Panc1 (cell line): Measurements from ENCODE around the gene CHST13. TPM values are rescaled to one million over a fixed set of nuclear protein-coding genes. Genes with fewer than 3 reads are reported as not detected.

Source experiments
- ATAC-seq: fragments of 200-7000 bp; cut with Tn5 transposase; 2 replicates; pipeline ENCODE4 v1.9.1; 2020; ENCODE audit warnings: mild to moderate bottlenecking, moderate library complexity
- BruUV-seq: library from RNA; stranded (reverse); fragments of 400-500 nt; replicated peaks from 2 replicates; lab custom pipeline; 2021; lab: Mats Ljungman, UMichigan
- CTCF ChIA-PET: fragments of 300-600 bp; sonication (Branson Sonifier 250); formaldehyde crosslinking; loops from one replicate; lab custom pipeline; 2022; ENCODE audit warnings: antibody characterized with exemption; lab: Charles Lee
- POLR2A ChIA-PET: fragments of 300-600 bp; sonication (Branson Sonifier 250); formaldehyde crosslinking; loops from one replicate; lab custom pipeline; 2022; ENCODE audit warnings: antibody characterized with exemption; lab: Charles Lee
- DNase-seq: peaks from one replicate; pipeline ENCODE4 v3.0.0-alpha.2; 2010; ENCODE audit warnings: low read depth, low spot score
- H3K27ac ChIP-seq: 2 replicates; pipeline ENCODE4 v1.5.1; 2011; ENCODE audit warnings: mild to moderate bottlenecking, low read length, inconsistent platforms
- H3K27me3 ChIP-seq: fragments of 200-500 bp; sonication (Bioruptor generic); 2 replicates; pipeline ENCODE4 v1.6.0; 2014; ENCODE audit warnings: low read length, inconsistent platforms; ENCODE audit not compliant: control insufficient read depth, insufficient read depth
- H3K36me3 ChIP-seq: fragments of 200-500 bp; sonication (Bioruptor generic); 2 replicates; pipeline ENCODE4 v1.5.1; 2014; ENCODE audit warnings: inconsistent platforms, mild to moderate bottlenecking, low read length, moderate library complexity; ENCODE audit not compliant: control insufficient read depth, insufficient read depth
- H3K4me1 ChIP-seq: 2 replicates; pipeline ENCODE4 v1.5.1; 2011; ENCODE audit warnings: inconsistent platforms, mild to moderate bottlenecking, low read length, moderate library complexity; ENCODE audit not compliant: control insufficient read depth, insufficient read depth
- H3K4me3 ChIP-seq, 2 experiments: 2 replicates each; pipeline ENCODE4 v1.5.1; 2011 to 2012; ENCODE audit warnings: low read depth in 2 of 2, low read length in 2 of 2, mild to moderate bottlenecking in 2 of 2, inconsistent platforms in 1 of 2, moderate library complexity in 1 of 2
- H3K9me3 ChIP-seq: fragments of 200-500 bp; sonication (Bioruptor generic); 2 replicates; pipeline ENCODE4 v1.5.1; 2014; ENCODE audit warnings: low read depth, mild to moderate bottlenecking, inconsistent platforms, low read length, moderate library complexity; ENCODE audit not compliant: control insufficient read depth, insufficient read depth
- POLR2AphosphoS5 ChIP-seq: IDR thresholded peaks from 2 replicates; pipeline ENCODE4 v1.6.1; 2012; ENCODE audit warnings: mild to moderate bottlenecking, low read depth, low read length, moderate library complexity
- SIN3A ChIP-seq: IDR thresholded peaks from 2 replicates; pipeline ENCODE4 v1.6.1; 2012; ENCODE audit warnings: low read depth, mild to moderate bottlenecking, low read length, moderate library complexity, borderline replicate concordance; ENCODE audit not compliant: insufficient read depth
- TCF7L2 ChIP-seq: IDR thresholded peaks from 2 replicates; pipeline ENCODE4 v1.6.1; 2011; ENCODE audit warnings: mild to moderate bottlenecking, low read depth, low read length, inconsistent platforms
- in situ Hi-C: cut with HindIII; loops from 2 replicates; pipeline ENCODE4 v1.10.0; 2016; ENCODE audit warnings: low sequenced_read_pairs, low pct_unique_long_range_greater_than_20kb
- intact Hi-C: fragments of 100-400 bp; cut with micrococcal nuclease; formaldehyde crosslinking; loops from one replicate; pipeline ENCODE4 v1.10.0; 2022; ENCODE audit not compliant: unreplicated experiment
- total RNA-seq: library from RNA; stranded (reverse); gene quantifications from one replicate; pipeline ENCODE4 v1.2.1, GENCODE V29; 2021; ENCODE audit not compliant: unreplicated experiment
- TF ChIP-seq, protein P1 (sequence below): fragments of 450-650 bp; IDR thresholded peaks from 2 replicates; pipeline ENCODE4 v1.5.1; 2017; ENCODE audit warnings: mild to moderate bottlenecking
- TF ChIP-seq, protein P2 (sequence below), 2 experiments: IDR thresholded peaks; 2 replicates each; pipeline ENCODE4 v1.6.1; 2011 to 2012; ENCODE audit warnings: low read depth in 2 of 2, control low read depth in 1 of 2, low read length in 1 of 2, mild to moderate bottlenecking in 1 of 2, moderate library complexity in 1 of 2; ENCODE audit not compliant: insufficient read depth in 1 of 2

CHST13 gene
- total RNA-seq, 1 experiment from 2014 or later, result 0.64 TPM

DNA sequence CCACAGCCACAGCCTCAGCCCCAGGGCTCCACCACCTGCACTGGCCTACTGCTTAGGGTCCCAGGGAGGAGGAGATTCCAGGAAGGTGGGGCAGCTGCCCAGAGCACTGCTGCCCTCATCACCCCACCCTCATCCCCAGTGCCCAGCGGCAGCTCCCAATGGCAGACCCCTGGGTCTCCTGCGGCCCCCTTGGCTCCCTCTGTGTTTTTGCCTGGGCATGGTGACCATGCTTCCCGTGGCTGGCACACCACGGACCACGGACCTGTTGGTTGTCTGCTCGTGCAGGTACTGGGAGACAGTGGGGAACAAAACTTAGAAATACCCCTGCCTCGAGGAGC is 2.7 kb downstream of the CHST13 start:
- peaks cover 4% of the 10 kb centered on the region; the same call in 1 of the 2 replicates for H3K4me1 ChIP-seq
- H3K9me3 ChIP-seq, result no peaks in the 10 kb centered on the region
- intact Hi-C loops (loop anchor here (10.0 kb wide), 1 partner anchor 138 kb away; no protein-coding TSS in a partner anchor), in situ Hi-C loops (no loop called here)
- CTCF ChIA-PET, result no interaction called here
- H3K36me3 ChIP-seq, result no peaks in the 10 kb centered on the region
- ATAC-seq (no peak), DNase-seq (no peak)
- H3K4me3 ChIP-seq, result no peak overlapping the region
- H3K27ac ChIP-seq, result no peak overlapping the region
- no TSS peak for BruUV-seq
- POLR2A ChIA-PET, result no interaction called here
- peaks cover 10% of the 10 kb centered on the region for H3K27me3 ChIP-seq
- no peak for TF ChIP-seq POLR2AphosphoS5
- TF ChIP-seq, protein P1, sequence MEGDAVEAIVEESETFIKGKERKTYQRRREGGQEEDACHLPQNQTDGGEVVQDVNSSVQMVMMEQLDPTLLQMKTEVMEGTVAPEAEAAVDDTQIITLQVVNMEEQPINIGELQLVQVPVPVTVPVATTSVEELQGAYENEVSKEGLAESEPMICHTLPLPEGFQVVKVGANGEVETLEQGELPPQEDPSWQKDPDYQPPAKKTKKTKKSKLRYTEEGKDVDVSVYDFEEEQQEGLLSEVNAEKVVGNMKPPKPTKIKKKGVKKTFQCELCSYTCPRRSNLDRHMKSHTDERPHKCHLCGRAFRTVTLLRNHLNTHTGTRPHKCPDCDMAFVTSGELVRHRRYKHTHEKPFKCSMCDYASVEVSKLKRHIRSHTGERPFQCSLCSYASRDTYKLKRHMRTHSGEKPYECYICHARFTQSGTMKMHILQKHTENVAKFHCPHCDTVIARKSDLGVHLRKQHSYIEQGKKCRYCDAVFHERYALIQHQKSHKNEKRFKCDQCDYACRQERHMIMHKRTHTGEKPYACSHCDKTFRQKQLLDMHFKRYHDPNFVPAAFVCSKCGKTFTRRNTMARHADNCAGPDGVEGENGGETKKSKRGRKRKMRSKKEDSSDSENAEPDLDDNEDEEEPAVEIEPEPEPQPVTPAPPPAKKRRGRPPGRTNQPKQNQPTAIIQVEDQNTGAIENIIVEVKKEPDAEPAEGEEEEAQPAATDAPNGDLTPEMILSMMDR, result no peak

DNA sequence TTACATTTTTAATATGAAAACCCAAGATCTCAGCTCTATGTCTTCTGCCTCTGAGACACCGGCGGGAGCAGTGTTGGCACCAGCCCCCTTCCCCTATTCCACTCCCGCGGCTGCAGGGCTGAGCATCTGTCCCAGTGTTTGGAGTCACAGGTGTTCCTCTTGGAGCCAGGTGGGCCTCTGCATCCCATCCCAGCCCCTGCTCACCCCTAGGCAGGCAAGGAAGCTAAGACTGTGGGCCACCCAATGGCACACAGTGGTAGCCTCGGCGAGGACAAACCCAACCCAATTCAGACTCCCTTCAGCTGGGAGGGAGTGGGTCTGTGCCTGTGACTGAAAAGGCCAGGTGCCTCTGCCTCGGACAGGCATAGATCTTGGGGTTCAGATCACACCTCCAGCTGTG is 3.1 kb downstream of the CHST13 start:
- Histone ChIP-seq H3K4me3 (no peak overlapping the region), H3K27me3 (peaks cover 13% of the 10 kb centered on the region), H3K27ac (no peak overlapping the region), H3K36me3 (no peaks in the 10 kb centered on the region), H3K9me3 (no peaks in the 10 kb centered on the region), H3K4me1 (peaks cover 4% of the 10 kb centered on the region; the same call in 1 of the 2 replicates)
- no peak for TF ChIP-seq TCF7L2
- no peak for TF ChIP-seq SIN3A
- no peak for TF ChIP-seq POLR2AphosphoS5
- TF ChIP-seq, protein P1, result no peak
- TF ChIP-seq, protein P2, sequence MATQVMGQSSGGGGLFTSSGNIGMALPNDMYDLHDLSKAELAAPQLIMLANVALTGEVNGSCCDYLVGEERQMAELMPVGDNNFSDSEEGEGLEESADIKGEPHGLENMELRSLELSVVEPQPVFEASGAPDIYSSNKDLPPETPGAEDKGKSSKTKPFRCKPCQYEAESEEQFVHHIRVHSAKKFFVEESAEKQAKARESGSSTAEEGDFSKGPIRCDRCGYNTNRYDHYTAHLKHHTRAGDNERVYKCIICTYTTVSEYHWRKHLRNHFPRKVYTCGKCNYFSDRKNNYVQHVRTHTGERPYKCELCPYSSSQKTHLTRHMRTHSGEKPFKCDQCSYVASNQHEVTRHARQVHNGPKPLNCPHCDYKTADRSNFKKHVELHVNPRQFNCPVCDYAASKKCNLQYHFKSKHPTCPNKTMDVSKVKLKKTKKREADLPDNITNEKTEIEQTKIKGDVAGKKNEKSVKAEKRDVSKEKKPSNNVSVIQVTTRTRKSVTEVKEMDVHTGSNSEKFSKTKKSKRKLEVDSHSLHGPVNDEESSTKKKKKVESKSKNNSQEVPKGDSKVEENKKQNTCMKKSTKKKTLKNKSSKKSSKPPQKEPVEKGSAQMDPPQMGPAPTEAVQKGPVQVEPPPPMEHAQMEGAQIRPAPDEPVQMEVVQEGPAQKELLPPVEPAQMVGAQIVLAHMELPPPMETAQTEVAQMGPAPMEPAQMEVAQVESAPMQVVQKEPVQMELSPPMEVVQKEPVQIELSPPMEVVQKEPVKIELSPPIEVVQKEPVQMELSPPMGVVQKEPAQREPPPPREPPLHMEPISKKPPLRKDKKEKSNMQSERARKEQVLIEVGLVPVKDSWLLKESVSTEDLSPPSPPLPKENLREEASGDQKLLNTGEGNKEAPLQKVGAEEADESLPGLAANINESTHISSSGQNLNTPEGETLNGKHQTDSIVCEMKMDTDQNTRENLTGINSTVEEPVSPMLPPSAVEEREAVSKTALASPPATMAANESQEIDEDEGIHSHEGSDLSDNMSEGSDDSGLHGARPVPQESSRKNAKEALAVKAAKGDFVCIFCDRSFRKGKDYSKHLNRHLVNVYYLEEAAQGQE (IDR thresholded peaks at IDR 0.05; ENCODE audit: insufficient read depth in 1 of 2, low read depth in 2 of 2, low read length in 1 of 2), result no peak
- intact Hi-C loops (loop anchor here (10.0 kb wide), 1 partner anchor 138 kb away; no protein-coding TSS in a partner anchor), in situ Hi-C loops (no loop called here)
- DNase-seq, result no peak
- ChIA-PET CTCF (no interaction called here), POLR2A (interaction anchor here (0.6 kb wide), 1 partner anchor 8 kb away, joined by 3 read pairs; no protein-coding TSS in a partner anchor)
- no TSS peak for BruUV-seq
- no peak for ATAC-seq
